AG04450 (cell line): ENCODE data around the gene USH1C. TPM values are rescaled to one million over a fixed set of nuclear protein-coding genes. Genes with fewer than 3 reads are reported as not detected.
A peak's percentile ranks its signal among the peaks of the same experiment; 100 is the strongest.

Source experiments
- CTCF ChIA-PET: fragments of 300-600, 350-600 bp; formaldehyde crosslinking; extraction: SDS; loops from one replicate; lab custom pipeline; 2022; ENCODE audit warnings: antibody characterized with exemption, inconsistent platforms; lab: Charles Lee
- POLR2A ChIA-PET: fragments of 350-600 bp; formaldehyde crosslinking; extraction: SDS; loops from one replicate; lab custom pipeline; 2021; ENCODE audit warnings: antibody characterized with exemption, inconsistent platforms; lab: Yijun Ruan, JAX
- DNase-seq: peaks from one replicate; pipeline ENCODE4 v3.0.0-alpha.2; 2011; ENCODE audit warnings: low read depth, low spot score
- H3K27ac ChIP-seq: one replicate; pipeline ENCODE4 v1.5.1; 2012; ENCODE audit warnings: low read depth, low read length, control low read depth
- H3K27me3 ChIP-seq: one replicate; pipeline ENCODE4 v1.6.0; 2012; ENCODE audit warnings: low read length; ENCODE audit not compliant: control insufficient read depth, insufficient read depth
- H3K4me3 ChIP-seq: 2 replicates; pipeline ENCODE4 v1.5.1; 2011; ENCODE audit warnings: mild to moderate bottlenecking, low read depth, low read length, control low read depth
- H3K9me3 ChIP-seq: 2 replicates; pipeline ENCODE4 v1.5.1; 2012; ENCODE audit warnings: low read length; ENCODE audit not compliant: control insufficient read depth, insufficient read depth
- CTCF ChIP-seq: IDR thresholded peaks from 2 replicates; pipeline ENCODE4 v1.5.1; 2011; ENCODE audit warnings: low read depth, low read length, control low read depth, inconsistent platforms
- polyA plus RNA-seq: library from polyadenylated mRNA; depleted of rRNA; stranded (reverse); fragments of >200 nt; gene quantifications from 2 replicates; pipeline ENCODE4 v1.2.3, GENCODE V29; 2011

Gene USH1C
- polyA plus RNA-seq, 1 experiment = not detected

GRCh38 chr11:17506942-17507341, 37.3 kb downstream of the USH1C start:
- Histone ChIP-seq H3K27ac (no peak overlapping the region), H3K9me3 (no peaks in the 10 kb centered on the region), H3K4me3 (no peak overlapping the region), H3K27me3 (peaks cover 5% of the 10 kb centered on the region)
- ChIA-PET POLR2A (no interaction called here), CTCF (interaction anchor here (0.8 to 3.3 kb wide), 5 partner anchors 21 to 687 kb away, joined by 3 to 16 read pairs (median 5); no protein-coding TSS in a partner anchor)
- no peak for TF ChIP-seq CTCF
- no peak for DNase-seq

- Histone ChIP-seq H3K4me3 (no peak overlapping the region), H3K9me3 (no peaks in the 10 kb centered on the region), H3K27ac (no peak overlapping the region), H3K27me3 (peaks cover 5% of the 10 kb centered on the region)
- ChIA-PET CTCF (interaction anchor here (1.1 to 4.8 kb wide), 4 partner anchors 123 to 686 kb away, joined by 3 to 48 read pairs (median 8); no protein-coding TSS in a partner anchor), POLR2A (interaction anchor here (0.6 kb wide), 1 partner anchor 152 kb away, joined by 8 read pairs; no protein-coding TSS in a partner anchor)
- DNase-seq = no peak
- TF ChIP-seq CTCF = no peak
Observed at GRCh38 chr11:17506314-17506713, 37.9 kb downstream of the USH1C start.

- POLR2A ChIA-PET = no interaction called here
- no peak for DNase-seq
- CTCF ChIA-PET = interaction anchor here (0.6 to 4.8 kb wide), 7 partner anchors 117 to 284 kb away, joined by 3 to 48 read pairs (median 7); partner anchors contain the start of gene KCNJ11
- Histone ChIP-seq H3K9me3 (no peaks in the 10 kb centered on the region), H3K4me3 (no peak overlapping the region), H3K27me3 (peaks cover 5% of the 10 kb centered on the region), H3K27ac (no peak overlapping the region)
- no peak for TF ChIP-seq CTCF
Observed at GRCh38 chr11:17505146-17505545, 39.1 kb downstream of the USH1C start.

GRCh38 chr11:17504330-17505107, 39.7 kb downstream of the USH1C start:
- ChIA-PET POLR2A (no interaction called here), CTCF (interaction anchor here (0.6 to 4.8 kb wide), 13 partner anchors 24 to 284 kb away, joined by 3 to 48 read pairs (median 4); partner anchors contain the start of genes KCNJ11 and NCR3LG1)
- no peak overlapping the region for H3K27ac ChIP-seq
- TF ChIP-seq CTCF = peak; percentile 89
- peak; percentile 6 for DNase-seq
- peaks cover 7% of the 10 kb centered on the region for H3K27me3 ChIP-seq
- H3K4me3 ChIP-seq = no peak overlapping the region
- no peaks in the 10 kb centered on the region for H3K9me3 ChIP-seq

- Histone ChIP-seq H3K27ac (no peak overlapping the region), H3K27me3 (peaks cover 2% of the 10 kb centered on the region), H3K4me3 (no peak overlapping the region), H3K9me3 (no peaks in the 10 kb centered on the region)
- DNase-seq = no peak
- ChIA-PET CTCF (interaction anchor here (1.4 to 4.8 kb wide), 5 partner anchors 114 to 682 kb away, joined by 4 to 48 read pairs (median 9); partner anchors contain the start of gene KCNJ11), POLR2A (no interaction called here)
- no peak for TF ChIP-seq CTCF
Observed at GRCh38 chr11:17502630-17503029, 41.6 kb downstream of the USH1C start.
